Right atrium auricular region (tissue), 2 donors: ENCODE data around the gene SPAG8. TPM values are rescaled to one million over a fixed set of nuclear protein-coding genes. Genes with fewer than 3 reads are reported as not detected.

ENCODE experiments used
- DNase-seq: peaks from one replicate; pipeline ENCODE4 v3.0.0-alpha.2; 2019; ENCODE audit warnings: low spot score
- H3K27ac ChIP-seq, 2 donors: fragments of 200-600 bp; sonication (generic); 1 replicate in 1 of 2; 2 replicates in 1 of 2; pipeline ENCODE4 v1.5.1; 2016 to 2019
- H3K27me3 ChIP-seq, 2 donors: fragments of 200-600 bp; sonication (generic); one replicate each; pipeline versions ENCODE4 v1.5.1 to v1.6.0; 2017 to 2019
- H3K36me3 ChIP-seq: fragments of 200-600 bp; sonication (generic); one replicate; pipeline ENCODE4 v1.5.1; 2016
- H3K4me1 ChIP-seq, 2 donors: fragments of 200-600 bp; sonication (generic); one replicate each; pipeline versions ENCODE4 v1.5.1 to v1.6.0; 2017 to 2019
- H3K4me3 ChIP-seq, 2 donors: fragments of 200-600 bp; sonication (generic); 1 replicate in 1 of 2; 2 replicates in 1 of 2; pipeline ENCODE4 v1.5.1; 2017 to 2019; ENCODE audit warnings: mild to moderate bottlenecking in 1 of 2, moderate library complexity in 1 of 2
- H3K9me3 ChIP-seq, 2 donors: fragments of 200-600 bp; sonication (generic); one replicate each; pipeline ENCODE4 v1.5.1; 2019
- CTCF ChIP-seq, 2 donors: fragments of 200-600 bp; sonication (generic); IDR thresholded peaks; one replicate each; pipeline ENCODE4 v1.5.1; 2019; ENCODE audit warnings: antibody characterized with exemption in 2 of 2
- total RNA-seq, 2 donors: library from RNA; depleted of rRNA; stranded (reverse); fragments of >200 nt; gene quantifications; one replicate each; pipeline ENCODE4 v1.1.0, GENCODE V29; 2016

SPAG8 gene
- total RNA-seq, 2 donors from 2014 or later = 1.6 to 4.1 TPM

DNA sequence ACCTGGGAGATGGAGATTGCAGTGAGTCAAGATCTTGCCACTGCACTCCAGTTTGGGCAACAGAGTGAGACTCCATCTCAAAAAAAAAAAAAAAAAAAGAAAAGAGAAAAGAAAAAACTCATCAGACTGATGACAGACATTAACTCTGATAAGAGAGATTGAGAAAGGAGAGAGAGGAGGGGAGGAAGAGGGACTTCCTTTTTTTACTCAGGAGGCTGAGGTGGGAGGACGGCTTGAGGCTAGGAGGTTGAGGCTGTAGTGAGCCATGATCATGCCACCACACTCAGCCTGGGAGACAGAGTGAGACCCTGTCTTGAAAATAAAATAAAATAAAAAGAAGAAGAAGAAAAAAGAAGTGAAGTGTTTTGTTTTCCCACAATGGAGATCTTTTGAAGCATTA is 48.3 kb downstream of the SPAG8 start:
- no peak for DNase-seq
- Histone ChIP-seq H3K27me3 (no peaks in the 10 kb centered on the region), H3K36me3 (no peaks in the 10 kb centered on the region), H3K4me3 (no peak overlapping the region), H3K27ac (no peak overlapping the region), H3K9me3 (no peaks in the 10 kb centered on the region), H3K4me1 (peaks cover 0 to 16% of the 10 kb centered on the region in 2 donors)
- no peak for TF ChIP-seq CTCF (IDR thresholded peaks at IDR 0.05)

DNA sequence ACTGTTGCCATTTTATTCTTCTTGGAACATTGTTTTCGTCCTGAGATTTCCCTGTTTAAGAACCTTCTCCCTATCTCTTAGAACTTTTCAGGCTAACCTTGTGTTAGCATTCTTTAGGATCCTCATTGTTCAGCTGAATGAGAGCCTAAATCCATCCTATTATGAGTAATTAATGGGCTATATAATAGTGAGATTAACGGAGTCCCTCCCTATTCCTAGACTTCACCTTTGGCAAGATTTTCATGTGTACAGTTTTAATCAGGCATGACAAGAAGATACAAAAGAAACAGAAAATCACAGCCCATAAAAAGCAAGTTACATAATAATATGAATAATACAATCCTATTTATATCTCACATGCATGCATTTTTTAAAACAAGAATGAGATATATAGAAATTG is 48.9 kb downstream of the SPAG8 start:
- Histone ChIP-seq H3K27me3 (no peaks in the 10 kb centered on the region), H3K36me3 (no peaks in the 10 kb centered on the region), H3K4me1 (peaks cover 0 to 21% of the 10 kb centered on the region in 2 donors), H3K9me3 (no peaks in the 10 kb centered on the region), H3K4me3 (no peak overlapping the region), H3K27ac (no peak overlapping the region)
- TF ChIP-seq CTCF (IDR thresholded peaks at IDR 0.05) = no peak
- no peak for DNase-seq

- no peak overlapping the region for H3K27ac ChIP-seq
- H3K27me3 ChIP-seq = no peaks in the 10 kb centered on the region
- DNase-seq = no peak
- TF ChIP-seq CTCF (IDR thresholded peaks at IDR 0.05) = no peak
- H3K9me3 ChIP-seq = no peaks in the 10 kb centered on the region
- peaks cover 0 to 44% of the 10 kb centered on the region in 2 donors for H3K4me1 ChIP-seq
- H3K36me3 ChIP-seq = no peaks in the 10 kb centered on the region
- no peak overlapping the region for H3K4me3 ChIP-seq
Measured at GRCh38 chr9:35760651-35761050, 51.4 kb downstream of the SPAG8 start.

- no peak for TF ChIP-seq CTCF (IDR thresholded peaks at IDR 0.05)
- Histone ChIP-seq H3K4me3 (no peak overlapping the region), H3K27ac (no peak overlapping the region), H3K4me1 (peaks cover 0 to 44% of the 10 kb centered on the region in 2 donors), H3K36me3 (no peaks in the 10 kb centered on the region), H3K27me3 (no peaks in the 10 kb centered on the region), H3K9me3 (no peaks in the 10 kb centered on the region)
- DNase-seq = no peak
Measured at GRCh38 chr9:35759795-35760194, 52.3 kb downstream of the SPAG8 start.

Other genes with a start within 250 kb of the SPAG8 start
- 10 to 100 TPM; 16.5 to 28.0 TPM for gene TESK1, start 207.0 kb downstream of the SPAG8 start, total RNA-seq
- gene CD72, start 193.8 kb downstream of the SPAG8 start, total RNA-seq = 1 to 10 TPM in 1 of 2 donors, under 1 TPM in 1; 0.79 to 1.3 TPM
- gene SIT1, start 161.3 kb downstream of the SPAG8 start, total RNA-seq = under 1 TPM in 1 of 2 donors, not detected in 1; 0.55 TPM
- 100 to 1,000 TPM in 1 of 2 donors, not detected in 1; 431 TPM for gene RMRP, start 154.2 kb downstream of the SPAG8 start, total RNA-seq
- 10 to 100 TPM; 38.5 to 64.3 TPM for gene CCDC107, start 154.0 kb downstream of the SPAG8 start, total RNA-seq
- gene ARHGEF39, start 147.1 kb downstream of the SPAG8 start, total RNA-seq = under 1 TPM in 1 of 2 donors, not detected in 1; 0.44 TPM
- gene CA9, start 138.3 kb downstream of the SPAG8 start, total RNA-seq = 1 to 10 TPM; 5.5 to 5.9 TPM
- 100 to 1,000 TPM; 599 to 915 TPM for gene TPM2, start 122.3 kb downstream of the SPAG8 start, total RNA-seq
- gene TLN1, start 80.1 kb downstream of the SPAG8 start, total RNA-seq = 100 to 1,000 TPM; 273 to 370 TPM
- 10 to 100 TPM; 34.6 to 48.5 TPM for gene CREB3, start 79.6 kb downstream of the SPAG8 start, total RNA-seq
- gene GBA2, start 63.0 kb downstream of the SPAG8 start, total RNA-seq = 10 to 100 TPM; 64.1 to 76.3 TPM
- gene RGP1, start 63.0 kb downstream of the SPAG8 start, total RNA-seq = 10 to 100 TPM; 21.3 to 25.7 TPM
- gene MSMP, start 58.0 kb downstream of the SPAG8 start, total RNA-seq = not detected
- gene NPR2, start 20.7 kb downstream of the SPAG8 start, total RNA-seq = 10 to 100 TPM; 17.7 to 27.2 TPM
- 10 to 100 TPM; 31.3 to 35.0 TPM for gene HINT2, start 2.8 kb upstream of the SPAG8 start, total RNA-seq
- not detected for gene FAM221B, start 16.5 kb upstream of the SPAG8 start, total RNA-seq
- gene TMEM8B, start 17.0 kb upstream of the SPAG8 start, total RNA-seq = 10 to 100 TPM; 10.3 TPM
- gene OR13J1, start 58.1 kb upstream of the SPAG8 start, total RNA-seq = not detected
- 10 to 100 TPM in 1 of 2 donors, 1 to 10 TPM in 1; 4.9 to 12.5 TPM for gene HRCT1, start 93.9 kb upstream of the SPAG8 start, total RNA-seq
- gene SPAAR, start 97.2 kb upstream of the SPAG8 start, total RNA-seq = 1 to 10 TPM; 3.8 to 6.3 TPM
- not detected for gene OR2S2, start 145.9 kb upstream of the SPAG8 start, total RNA-seq
- 1 to 10 TPM; 7.6 to 8.9 TPM for gene RECK, start 224.7 kb upstream of the SPAG8 start, total RNA-seq